ENCODE measurements around the gene TNFRSF21.

Gene TNFRSF21

GRCh38 chr6:47200536-47201334 lies 109.0 kb downstream of the TNFRSF21 start:
- no peak for DNase-seq
- intact Hi-C loops (cut with DNase I): no loop called here

- intact Hi-C loops (cut with DNase I): no loop called here
- DNase-seq: no peak
These were observed 111.7 kb downstream of the TNFRSF21 start for GRCh38 chr6:47197682-47198640.

GRCh38 chr6:47196113-47196512 lies 113.6 kb downstream of the TNFRSF21 start:
- intact Hi-C loops (cut with DNase I): no loop called here
- no peak for DNase-seq

GRCh38 chr6:47195011-47195650 lies 114.6 kb downstream of the TNFRSF21 start:
- intact Hi-C loops (cut with DNase I): no loop called here

DNA sequence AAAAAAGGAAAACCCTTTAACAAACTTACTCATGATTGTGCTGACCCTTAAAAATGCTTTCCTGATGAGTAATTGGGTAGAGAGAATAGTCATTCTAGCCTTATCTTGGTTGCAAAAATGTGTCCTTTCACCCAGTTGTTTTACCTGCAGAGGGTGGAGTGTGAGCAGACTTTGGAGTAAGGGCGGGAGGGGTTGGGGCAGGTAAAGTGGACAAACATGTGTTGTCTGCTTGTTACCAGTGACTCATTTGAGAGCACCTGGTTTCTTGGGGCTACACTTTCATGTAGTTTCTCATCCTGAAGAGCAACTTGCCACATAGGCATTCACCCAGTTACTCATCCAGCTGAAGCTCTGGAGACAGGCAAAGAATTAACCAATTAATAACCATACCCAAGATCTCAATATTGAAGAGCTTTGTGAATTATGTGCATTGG lies 121.1 kb downstream of the TNFRSF21 start:
- intact Hi-C loops (cut with DNase I): no loop called here

More at GRCh38 chr6:47195011-47195650, 114.6 kb downstream of the TNFRSF21 start:
- DNase-seq: no peak

DNA sequence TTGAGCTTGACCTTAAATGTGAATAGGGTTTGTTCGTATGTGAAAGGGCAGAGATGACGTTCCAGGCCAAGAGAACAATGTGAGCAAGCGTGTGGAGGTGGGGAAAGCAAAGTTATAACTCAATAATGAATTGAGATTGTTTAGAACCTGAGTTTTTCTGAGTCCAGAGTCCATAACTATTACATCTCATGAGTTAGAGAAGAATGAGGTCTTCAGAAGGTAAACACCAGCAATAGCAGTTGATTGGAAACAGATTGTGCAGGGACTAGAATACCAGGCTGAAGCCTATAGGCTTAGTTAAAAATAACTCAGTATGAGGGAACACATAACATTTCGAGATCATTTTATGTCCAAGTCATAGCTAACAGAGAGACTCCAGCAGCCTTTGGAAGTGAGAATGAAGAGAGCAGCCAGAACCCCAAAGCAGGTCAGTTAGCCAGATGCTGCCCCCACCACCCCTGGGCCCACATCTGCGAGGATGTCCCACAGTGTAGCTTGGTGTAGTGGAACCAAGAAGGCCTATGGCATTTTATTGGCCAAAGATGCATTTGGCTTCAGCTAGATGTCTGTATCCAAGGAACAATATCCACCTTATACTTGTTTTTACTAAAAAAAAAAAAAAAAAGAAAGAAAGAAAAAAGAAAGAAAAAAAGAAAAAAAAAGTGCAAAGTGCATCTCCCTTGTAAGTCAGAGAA lies 121.7 kb downstream of the TNFRSF21 start:
- DNase-seq: no peak
- intact Hi-C loops (cut with DNase I): no loop called here

More for the DNA sequence above, 121.1 kb downstream of the TNFRSF21 start:
- no peak for DNase-seq

GRCh38 chr6:47187113-47187512 lies 122.6 kb downstream of the TNFRSF21 start:
- DNase-seq: no peak
- intact Hi-C loops (cut with DNase I): no loop called here

DNA sequence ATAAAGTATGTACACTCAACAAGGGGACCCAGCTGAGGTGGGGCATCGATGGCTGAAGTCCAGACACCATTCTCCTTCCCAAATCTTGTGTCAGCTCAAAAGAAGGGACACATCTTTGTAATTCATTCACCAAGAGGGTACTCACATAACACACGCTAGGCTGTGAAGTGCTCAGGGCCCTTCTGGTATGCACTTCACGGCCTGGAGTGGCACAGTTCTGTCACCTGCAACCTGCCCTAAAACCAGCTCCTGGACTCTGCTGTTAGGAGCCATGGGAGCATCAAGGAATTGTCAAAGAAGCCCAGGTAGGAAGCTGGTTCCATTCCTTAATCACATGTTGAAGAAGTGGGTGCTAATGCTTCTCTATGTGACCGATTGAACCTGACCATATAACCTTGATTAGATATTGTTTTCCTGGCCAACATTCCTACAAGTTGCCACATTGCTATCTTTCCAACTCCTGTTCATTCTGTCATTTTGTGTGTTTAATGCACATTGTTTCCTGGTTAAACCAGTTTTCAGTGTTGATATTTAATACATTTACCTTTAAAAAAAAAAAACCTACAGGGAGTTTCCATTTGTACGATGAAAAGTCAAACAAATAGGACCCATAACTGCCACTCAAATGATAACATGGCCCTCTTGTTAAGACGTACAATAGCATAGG lies 127.3 kb downstream of the TNFRSF21 start:
- DNase-seq: no peak
- intact Hi-C loops (cut with DNase I): no loop called here

- intact Hi-C loops (cut with DNase I): no loop called here
These were observed 128.0 kb downstream of the TNFRSF21 start for GRCh38 chr6:47181681-47182080.

More at GRCh38 chr6:47181681-47182080, 128.0 kb downstream of the TNFRSF21 start:
- DNase-seq: no peak

Measured in head of caudate nucleus (tissue), 42 donors.